ENCODE results near the gene NSUN4.
"Not testable (repeated sequence)": the region's sequence is repeated elsewhere in the genome, so short reads cannot be mapped to it uniquely, and the experiment has no call there.

Gene NSUN4

DNA sequence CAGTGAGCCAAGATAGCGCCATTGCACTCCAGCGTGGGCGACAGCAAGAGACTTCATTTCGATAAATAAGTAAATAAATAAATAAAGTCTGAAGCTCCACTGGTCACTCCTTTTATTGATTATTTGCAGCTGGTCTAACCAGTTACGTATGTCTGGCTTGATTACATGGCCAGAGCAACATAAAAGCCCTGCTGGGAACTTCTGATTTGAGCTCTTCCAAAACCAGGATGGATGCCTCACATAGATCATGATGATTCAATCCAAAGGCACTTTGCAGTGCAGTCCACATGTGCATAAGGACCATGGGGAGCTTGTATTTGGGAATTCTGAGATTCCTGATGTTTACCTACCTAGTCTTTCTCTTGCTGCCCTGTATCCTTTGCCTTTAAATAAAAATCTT is 24.0 kb downstream of the NSUN4 start:
- TF ChIP-seq, protein P1, sequence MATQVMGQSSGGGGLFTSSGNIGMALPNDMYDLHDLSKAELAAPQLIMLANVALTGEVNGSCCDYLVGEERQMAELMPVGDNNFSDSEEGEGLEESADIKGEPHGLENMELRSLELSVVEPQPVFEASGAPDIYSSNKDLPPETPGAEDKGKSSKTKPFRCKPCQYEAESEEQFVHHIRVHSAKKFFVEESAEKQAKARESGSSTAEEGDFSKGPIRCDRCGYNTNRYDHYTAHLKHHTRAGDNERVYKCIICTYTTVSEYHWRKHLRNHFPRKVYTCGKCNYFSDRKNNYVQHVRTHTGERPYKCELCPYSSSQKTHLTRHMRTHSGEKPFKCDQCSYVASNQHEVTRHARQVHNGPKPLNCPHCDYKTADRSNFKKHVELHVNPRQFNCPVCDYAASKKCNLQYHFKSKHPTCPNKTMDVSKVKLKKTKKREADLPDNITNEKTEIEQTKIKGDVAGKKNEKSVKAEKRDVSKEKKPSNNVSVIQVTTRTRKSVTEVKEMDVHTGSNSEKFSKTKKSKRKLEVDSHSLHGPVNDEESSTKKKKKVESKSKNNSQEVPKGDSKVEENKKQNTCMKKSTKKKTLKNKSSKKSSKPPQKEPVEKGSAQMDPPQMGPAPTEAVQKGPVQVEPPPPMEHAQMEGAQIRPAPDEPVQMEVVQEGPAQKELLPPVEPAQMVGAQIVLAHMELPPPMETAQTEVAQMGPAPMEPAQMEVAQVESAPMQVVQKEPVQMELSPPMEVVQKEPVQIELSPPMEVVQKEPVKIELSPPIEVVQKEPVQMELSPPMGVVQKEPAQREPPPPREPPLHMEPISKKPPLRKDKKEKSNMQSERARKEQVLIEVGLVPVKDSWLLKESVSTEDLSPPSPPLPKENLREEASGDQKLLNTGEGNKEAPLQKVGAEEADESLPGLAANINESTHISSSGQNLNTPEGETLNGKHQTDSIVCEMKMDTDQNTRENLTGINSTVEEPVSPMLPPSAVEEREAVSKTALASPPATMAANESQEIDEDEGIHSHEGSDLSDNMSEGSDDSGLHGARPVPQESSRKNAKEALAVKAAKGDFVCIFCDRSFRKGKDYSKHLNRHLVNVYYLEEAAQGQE (IDR thresholded peaks at IDR 0.05; ENCODE audit: insufficient replicate concordance, low read depth) = no peak
- TF ChIP-seq GABPA (IDR thresholded peaks at IDR 0.05; ENCODE audit: low read depth) = no peak
- TF ChIP-seq, protein P2, sequence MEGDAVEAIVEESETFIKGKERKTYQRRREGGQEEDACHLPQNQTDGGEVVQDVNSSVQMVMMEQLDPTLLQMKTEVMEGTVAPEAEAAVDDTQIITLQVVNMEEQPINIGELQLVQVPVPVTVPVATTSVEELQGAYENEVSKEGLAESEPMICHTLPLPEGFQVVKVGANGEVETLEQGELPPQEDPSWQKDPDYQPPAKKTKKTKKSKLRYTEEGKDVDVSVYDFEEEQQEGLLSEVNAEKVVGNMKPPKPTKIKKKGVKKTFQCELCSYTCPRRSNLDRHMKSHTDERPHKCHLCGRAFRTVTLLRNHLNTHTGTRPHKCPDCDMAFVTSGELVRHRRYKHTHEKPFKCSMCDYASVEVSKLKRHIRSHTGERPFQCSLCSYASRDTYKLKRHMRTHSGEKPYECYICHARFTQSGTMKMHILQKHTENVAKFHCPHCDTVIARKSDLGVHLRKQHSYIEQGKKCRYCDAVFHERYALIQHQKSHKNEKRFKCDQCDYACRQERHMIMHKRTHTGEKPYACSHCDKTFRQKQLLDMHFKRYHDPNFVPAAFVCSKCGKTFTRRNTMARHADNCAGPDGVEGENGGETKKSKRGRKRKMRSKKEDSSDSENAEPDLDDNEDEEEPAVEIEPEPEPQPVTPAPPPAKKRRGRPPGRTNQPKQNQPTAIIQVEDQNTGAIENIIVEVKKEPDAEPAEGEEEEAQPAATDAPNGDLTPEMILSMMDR (IDR thresholded peaks at IDR 0.05; ENCODE audit: insufficient read depth, low read length) = no peak
- TF ChIP-seq SPI1 (IDR thresholded peaks at IDR 0.05; ENCODE audit: borderline replicate concordance, low read depth) = no peak
- TF ChIP-seq POLR2AphosphoS5 (IDR thresholded peaks at IDR 0.05; ENCODE audit: low read depth) = no peak
- DNase-seq (ENCODE audit: low read depth in 1 of 2, low spot score in 1 of 2) = no peak
- H3K27ac ChIP-seq (replicated peaks) = no peak overlapping the region
- no peak overlapping the region for H3K4me3 ChIP-seq (replicated peaks; ENCODE audit: insufficient read depth, low read length)
- no peaks in the 10 kb centered on the region for H3K27me3 ChIP-seq (ENCODE audit: insufficient read depth, poor library complexity, severe bottlenecking)

DNA sequence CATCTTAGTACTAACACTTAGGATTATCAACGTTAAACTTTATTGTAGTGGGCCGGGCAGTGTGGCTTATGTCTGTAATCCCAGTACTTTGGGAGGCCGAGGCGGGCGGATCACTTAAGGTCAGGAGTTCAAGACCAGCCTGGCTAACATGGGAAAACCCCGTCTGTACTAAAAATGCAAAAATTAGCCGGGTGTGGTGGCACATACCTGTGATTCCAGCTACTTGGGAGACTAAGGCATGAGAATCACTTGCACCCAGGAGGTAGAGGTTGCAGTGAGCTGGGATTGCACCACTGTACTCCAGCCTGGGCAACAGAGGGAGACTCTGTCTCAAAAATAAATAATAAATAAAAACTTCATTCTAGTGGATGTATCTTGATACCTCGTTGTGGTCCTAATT is 25.2 kb downstream of the NSUN4 start:
- not testable (repeated sequence) for H3K27ac ChIP-seq (replicated peaks); DNase-seq (ENCODE audit: low read depth in 1 of 2, low spot score in 1 of 2); H3K27me3 ChIP-seq (ENCODE audit: insufficient read depth, poor library complexity, severe bottlenecking); H3K4me3 ChIP-seq (replicated peaks; ENCODE audit: insufficient read depth, low read length)

DNA sequence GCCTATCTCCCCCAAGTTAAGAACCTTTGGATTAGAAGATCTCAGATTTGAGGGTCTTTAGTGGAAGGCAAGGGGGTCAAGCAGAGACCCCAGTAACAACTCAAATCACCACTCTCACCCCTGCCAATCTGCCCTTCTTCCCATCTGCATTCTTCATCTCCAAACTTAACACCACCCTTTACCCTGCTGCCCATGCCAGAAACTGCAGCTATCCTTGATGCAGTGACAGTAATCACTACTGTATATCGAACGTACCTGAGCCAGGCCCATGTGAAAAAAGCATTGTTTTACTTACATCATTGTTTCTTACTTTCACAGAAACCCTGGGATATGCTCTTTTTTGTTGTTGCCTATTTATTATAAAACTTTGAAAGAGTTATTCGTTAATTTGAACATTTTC is 26.5 kb downstream of the NSUN4 start:
- Histone ChIP-seq H3K27ac (replicated peaks) (no peak overlapping the region), H3K4me3 (replicated peaks; ENCODE audit: insufficient read depth, low read length) (no peak overlapping the region), H3K27me3 (ENCODE audit: insufficient read depth, poor library complexity, severe bottlenecking) (no peaks in the 10 kb centered on the region)
- DNase-seq (ENCODE audit: low read depth in 1 of 2, low spot score in 1 of 2) = no peak
- TF ChIP-seq GABPA (IDR thresholded peaks at IDR 0.05; ENCODE audit: low read depth) (no peak), SPI1 (IDR thresholded peaks at IDR 0.05; ENCODE audit: borderline replicate concordance, low read depth) (no peak), POLR2AphosphoS5 (IDR thresholded peaks at IDR 0.05; ENCODE audit: low read depth) (no peak)
- TF ChIP-seq, protein P1 (IDR thresholded peaks at IDR 0.05; ENCODE audit: insufficient replicate concordance, low read depth) = no peak
- TF ChIP-seq, protein P2 (IDR thresholded peaks at IDR 0.05; ENCODE audit: insufficient read depth, low read length) = no peak

DNA sequence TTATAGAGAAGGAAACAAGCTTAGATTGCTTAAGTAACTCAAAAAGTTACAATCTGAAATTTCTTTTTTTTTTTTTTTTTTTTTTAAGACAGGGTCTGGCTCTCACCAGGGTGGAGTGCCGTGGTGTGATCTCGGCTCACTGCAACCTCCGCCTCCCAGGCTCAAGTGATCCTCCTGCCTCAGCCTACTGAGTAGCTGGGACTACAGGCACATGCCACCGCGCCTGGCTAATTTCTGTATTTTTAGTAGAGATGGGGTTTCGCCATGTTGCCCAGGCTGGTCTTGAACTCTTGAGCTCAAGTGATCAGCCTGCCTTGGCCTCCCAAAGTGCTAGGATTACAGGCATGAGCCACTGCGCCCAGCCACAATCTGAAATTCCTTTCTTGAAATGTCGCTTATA is 27.1 kb downstream of the NSUN4 start:
- H3K27ac ChIP-seq (replicated peaks); H3K27me3 ChIP-seq (ENCODE audit: insufficient read depth, poor library complexity, severe bottlenecking); DNase-seq (ENCODE audit: low read depth in 1 of 2, low spot score in 1 of 2); H3K4me3 ChIP-seq (replicated peaks; ENCODE audit: insufficient read depth, low read length): not testable (repeated sequence)

DNA sequence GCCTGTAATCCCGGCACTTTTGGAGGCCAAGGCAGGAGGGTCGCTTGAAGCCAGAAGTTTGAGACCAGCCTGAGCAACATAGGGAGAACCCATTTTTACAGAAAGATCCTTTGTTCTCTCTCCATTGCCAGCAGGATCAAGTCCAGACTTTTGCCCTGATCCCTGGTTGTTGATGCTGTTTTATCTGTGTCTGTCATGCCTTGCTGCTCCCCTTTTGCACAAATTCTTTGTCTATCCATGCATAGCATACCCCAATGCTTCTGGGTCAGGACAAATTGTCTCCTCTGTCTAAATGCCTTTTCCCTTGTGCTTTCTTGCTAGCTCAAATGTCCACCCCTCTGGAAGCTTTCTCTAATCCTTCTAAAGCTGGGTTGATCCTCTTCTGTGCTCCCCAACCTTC is 28.2 kb downstream of the NSUN4 start:
- Histone ChIP-seq H3K4me3 (replicated peaks; ENCODE audit: insufficient read depth, low read length) (no peak overlapping the region), H3K27ac (replicated peaks) (no peak overlapping the region), H3K27me3 (ENCODE audit: insufficient read depth, poor library complexity, severe bottlenecking) (no peaks in the 10 kb centered on the region)
- TF ChIP-seq, protein P1 (IDR thresholded peaks at IDR 0.05; ENCODE audit: insufficient replicate concordance, low read depth) = no peak
- TF ChIP-seq, protein P2 (IDR thresholded peaks at IDR 0.05; ENCODE audit: insufficient read depth, low read length) = no peak
- no peak for TF ChIP-seq SPI1 (IDR thresholded peaks at IDR 0.05; ENCODE audit: borderline replicate concordance, low read depth)
- no peak for TF ChIP-seq GABPA (IDR thresholded peaks at IDR 0.05; ENCODE audit: low read depth)
- TF ChIP-seq POLR2AphosphoS5 (IDR thresholded peaks at IDR 0.05; ENCODE audit: low read depth) = no peak
- DNase-seq (ENCODE audit: low read depth in 1 of 2, low spot score in 1 of 2) = no peak
